Loucy (cell line): ENCODE measurements around the gene SEMA6A.

ENCODE experiments used
- H2AFZ ChIP-seq: fragments of 200-600 bp; sonication (generic); 2 replicates; pipeline ENCODE4 v1.6.0; 2016; ENCODE audit warnings: antibody characterized with exemption, mild to moderate bottlenecking, low read length, moderate library complexity
- H3F3A ChIP-seq: fragments of 200-600 bp; 2 replicates; pipeline ENCODE4 v1.6.0; 2016; ENCODE audit warnings: antibody characterized with exemption, low read depth, mild to moderate bottlenecking
- H3K27me3 ChIP-seq: fragments of 200-600 bp; sonication (generic); 2 replicates; pipeline ENCODE4 v1.6.1; 2014; ENCODE audit warnings: low read length, mild to moderate bottlenecking; ENCODE audit not compliant: insufficient read depth, poor library complexity, severe bottlenecking
- H3K36me3 ChIP-seq: fragments of 200-600 bp; sonication (generic); 2 replicates; pipeline ENCODE4 v1.6.1; 2016; ENCODE audit warnings: low read length; ENCODE audit not compliant: insufficient read depth
- H3K4me1 ChIP-seq: fragments of 200-600 bp; sonication (generic); 2 replicates; pipeline ENCODE4 v1.5.1; 2014; ENCODE audit warnings: low read length, mild to moderate bottlenecking; ENCODE audit not compliant: insufficient read depth, poor library complexity, severe bottlenecking
- H3K4me2 ChIP-seq: fragments of 200-600 bp; sonication (generic); 2 replicates; pipeline ENCODE4 v1.6.0; 2014; ENCODE audit warnings: antibody characterized with exemption, low read length, low read depth, mild to moderate bottlenecking; ENCODE audit not compliant: poor library complexity, severe bottlenecking
- H3K4me3 ChIP-seq: fragments of 200-600 bp; sonication (generic); 2 replicates; pipeline ENCODE4 v1.5.1; 2014; ENCODE audit warnings: low read length, mild to moderate bottlenecking, mixed read lengths; ENCODE audit not compliant: poor library complexity, severe bottlenecking
- H3K79me2 ChIP-seq: fragments of 200-600 bp; sonication (generic); 2 replicates; pipeline ENCODE4 v1.6.1; 2014; ENCODE audit warnings: low read length; ENCODE audit not compliant: insufficient read depth
- H3K9ac ChIP-seq: fragments of 200-600 bp; sonication (generic); 2 replicates; pipeline ENCODE4 v1.6.0; 2014; ENCODE audit warnings: mild to moderate bottlenecking, low read depth, low read length, moderate library complexity; ENCODE audit not compliant: poor library complexity, severe bottlenecking
- H3K9me2 ChIP-seq: fragments of 200-600 bp; sonication (generic); replicated peaks from 2 replicates; pipeline ENCODE4 v1.6.1; 2016; ENCODE audit warnings: low read depth, low read length, mixed read lengths
- H3K9me3 ChIP-seq: fragments of 200-600 bp; sonication (generic); 2 replicates; pipeline ENCODE4 v1.6.1; 2014; ENCODE audit warnings: mild to moderate bottlenecking, antibody characterized with exemption, low read length, low read depth; ENCODE audit not compliant: insufficient read depth
- H4K20me1 ChIP-seq: fragments of 200-600 bp; sonication (generic); 2 replicates; pipeline ENCODE4 v1.6.0; 2014; ENCODE audit warnings: antibody characterized with exemption, low read length, mild to moderate bottlenecking; ENCODE audit not compliant: insufficient read depth, poor library complexity, severe bottlenecking
- CTCF ChIP-seq: fragments of 200-600 bp; sonication (generic); conservative IDR thresholded peaks from 2 replicates; pipeline ENCODE4 v1.5.1; 2014; ENCODE audit warnings: mild to moderate bottlenecking, antibody characterized with exemption, low read length
- EZH2phosphoT487 ChIP-seq: fragments of 200-600 bp; IDR thresholded peaks from 2 replicates; pipeline ENCODE4 v1.6.1; 2018; ENCODE audit warnings: antibody characterized with exemption, mild to moderate bottlenecking, moderate library complexity, borderline replicate concordance

The SEMA6A gene

DNA sequence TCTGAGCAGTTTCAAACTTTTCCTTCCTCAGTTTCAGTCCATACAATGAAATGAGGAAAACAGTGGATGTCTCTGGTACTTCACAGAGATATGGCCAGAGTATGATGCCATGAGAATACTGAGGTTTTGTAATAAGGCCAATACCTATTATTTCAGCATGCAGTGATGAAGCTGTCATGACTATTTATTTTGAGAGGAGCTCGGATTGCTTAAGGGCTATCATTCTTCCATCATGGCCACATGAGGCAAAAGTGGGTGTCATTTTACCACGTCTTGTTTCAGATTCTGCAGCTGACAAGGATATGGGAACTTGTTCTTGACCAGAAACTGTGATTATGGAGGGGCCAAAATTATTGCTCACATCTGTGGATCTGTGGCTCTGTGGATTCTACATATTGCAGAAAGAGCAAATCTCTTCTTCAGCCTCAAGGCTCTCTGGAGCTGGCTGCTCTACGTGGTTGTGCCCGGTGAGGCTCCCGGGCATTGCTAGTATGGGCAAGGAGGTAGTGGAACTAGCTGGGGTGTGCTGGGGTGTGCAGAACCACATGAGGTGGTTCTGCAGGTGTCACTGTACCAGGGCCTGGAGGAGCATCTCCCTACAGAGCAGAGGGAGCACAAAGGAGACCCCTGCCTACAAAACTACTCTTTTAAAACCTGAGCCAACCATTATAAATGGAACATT is 180.3 kb downstream of the SEMA6A start:
- no peaks in the 10 kb centered on the region for H3K36me3 ChIP-seq
- H3K9me3 ChIP-seq = no peaks in the 10 kb centered on the region
- no peaks in the 10 kb centered on the region for H3K4me1 ChIP-seq
- no peak for TF ChIP-seq EZH2phosphoT487
- TF ChIP-seq CTCF = no peak
- no peak overlapping the region for H3K4me2 ChIP-seq
- no peaks in the 10 kb centered on the region for H3K79me2 ChIP-seq
- no peak overlapping the region for H2AFZ ChIP-seq
- H3K9ac ChIP-seq = no peak overlapping the region
- no peaks in the 10 kb centered on the region for H3F3A ChIP-seq
- H3K4me3 ChIP-seq = no peak overlapping the region
- no peaks in the 10 kb centered on the region for H3K9me2 ChIP-seq
- H4K20me1 ChIP-seq = no peaks in the 10 kb centered on the region
- no peaks in the 10 kb centered on the region for H3K27me3 ChIP-seq
